ENCODE measurements around the gene SMCO1. TPM values are rescaled to one million over a fixed set of nuclear protein-coding genes. Genes with fewer than 3 reads are reported as not detected.

The SMCO1 gene, protein sequence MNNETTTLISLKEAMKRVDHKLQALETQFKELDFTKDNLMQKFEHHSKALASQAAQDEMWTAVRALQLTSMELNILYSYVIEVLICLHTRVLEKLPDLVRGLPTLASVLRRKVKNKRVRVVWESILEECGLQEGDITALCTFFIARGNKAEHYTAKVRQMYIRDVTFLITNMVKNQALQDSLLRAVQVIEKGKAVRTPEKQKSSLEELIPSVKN
- not detected in 2 replicates for total RNA-seq

DNA sequence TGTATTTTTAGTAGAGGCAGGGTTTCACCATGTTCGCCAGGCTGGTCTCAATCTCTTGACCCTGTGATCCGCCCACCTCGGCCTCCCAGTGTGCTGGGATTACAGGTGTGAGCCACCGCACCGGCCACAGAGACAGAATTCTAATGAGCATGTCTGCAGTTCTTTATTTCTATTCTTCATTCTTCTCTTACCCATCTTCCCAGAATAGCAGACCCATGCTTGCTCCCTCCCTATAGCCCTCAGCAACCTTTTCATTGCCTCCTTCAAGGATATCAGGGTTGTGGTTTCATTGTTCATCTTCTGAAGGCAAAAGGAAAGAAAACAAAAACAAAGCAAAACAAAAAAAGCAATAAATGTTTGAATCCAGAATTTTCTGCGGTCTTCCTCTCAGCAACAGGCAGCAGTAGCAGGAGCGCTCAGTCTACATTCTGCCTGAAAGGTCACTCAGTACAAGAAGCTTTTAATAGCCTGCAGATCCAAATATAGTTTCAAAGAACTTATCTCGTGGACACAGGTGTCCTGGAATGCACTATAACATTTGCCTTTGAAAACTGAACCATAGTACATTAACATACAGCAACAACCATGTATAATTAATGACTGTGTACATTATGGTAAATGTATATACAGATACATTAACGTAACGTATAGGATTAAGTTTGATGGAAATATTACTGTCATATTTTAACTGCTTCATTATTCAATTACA is at the start of gene SMCO1:
Gene SMCO1 (minus strand): TSS at position 434 of the 709 bp plus-strand sequence. CDS start 137 bp downstream, at position 297.
- H3K4me3 ChIP-seq (ENCODE audit: low read depth, low read length): no peak within 1 kb of the TSS
- TF ChIP-seq, protein P1, sequence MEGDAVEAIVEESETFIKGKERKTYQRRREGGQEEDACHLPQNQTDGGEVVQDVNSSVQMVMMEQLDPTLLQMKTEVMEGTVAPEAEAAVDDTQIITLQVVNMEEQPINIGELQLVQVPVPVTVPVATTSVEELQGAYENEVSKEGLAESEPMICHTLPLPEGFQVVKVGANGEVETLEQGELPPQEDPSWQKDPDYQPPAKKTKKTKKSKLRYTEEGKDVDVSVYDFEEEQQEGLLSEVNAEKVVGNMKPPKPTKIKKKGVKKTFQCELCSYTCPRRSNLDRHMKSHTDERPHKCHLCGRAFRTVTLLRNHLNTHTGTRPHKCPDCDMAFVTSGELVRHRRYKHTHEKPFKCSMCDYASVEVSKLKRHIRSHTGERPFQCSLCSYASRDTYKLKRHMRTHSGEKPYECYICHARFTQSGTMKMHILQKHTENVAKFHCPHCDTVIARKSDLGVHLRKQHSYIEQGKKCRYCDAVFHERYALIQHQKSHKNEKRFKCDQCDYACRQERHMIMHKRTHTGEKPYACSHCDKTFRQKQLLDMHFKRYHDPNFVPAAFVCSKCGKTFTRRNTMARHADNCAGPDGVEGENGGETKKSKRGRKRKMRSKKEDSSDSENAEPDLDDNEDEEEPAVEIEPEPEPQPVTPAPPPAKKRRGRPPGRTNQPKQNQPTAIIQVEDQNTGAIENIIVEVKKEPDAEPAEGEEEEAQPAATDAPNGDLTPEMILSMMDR (conservative IDR thresholded peaks at IDR 0.05; ENCODE audit: low read depth, low read length): no peak
- no peak for DNase-seq (ENCODE audit: low read depth)

DNA sequence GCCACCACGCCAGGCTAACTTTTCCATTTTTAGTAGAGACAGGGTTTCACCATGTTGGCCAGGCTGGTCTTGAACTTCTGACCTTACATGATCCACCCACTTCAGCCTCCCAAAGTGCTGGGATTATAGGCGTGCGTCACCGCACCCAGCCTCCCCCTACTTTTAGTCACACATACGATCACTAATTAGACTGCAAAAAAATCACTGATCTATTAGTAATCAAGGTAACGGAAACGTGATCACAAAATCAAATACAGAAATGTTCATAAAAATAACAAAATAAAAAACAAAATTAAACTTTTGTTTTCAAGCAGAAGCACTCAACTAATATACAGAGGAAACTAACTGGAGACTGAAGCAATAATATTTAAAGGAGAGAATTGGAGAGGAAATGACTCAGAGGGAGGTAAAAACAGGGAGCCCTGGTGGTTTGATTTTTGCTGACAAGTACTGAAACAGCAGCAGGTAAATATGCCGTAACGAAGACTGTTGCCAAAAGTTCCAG is 48.6 kb upstream of the SMCO1 start:
- no peak overlapping the region for H3K4me3 ChIP-seq (ENCODE audit: low read depth, low read length)
- no peak for DNase-seq (ENCODE audit: low read depth)

DNA sequence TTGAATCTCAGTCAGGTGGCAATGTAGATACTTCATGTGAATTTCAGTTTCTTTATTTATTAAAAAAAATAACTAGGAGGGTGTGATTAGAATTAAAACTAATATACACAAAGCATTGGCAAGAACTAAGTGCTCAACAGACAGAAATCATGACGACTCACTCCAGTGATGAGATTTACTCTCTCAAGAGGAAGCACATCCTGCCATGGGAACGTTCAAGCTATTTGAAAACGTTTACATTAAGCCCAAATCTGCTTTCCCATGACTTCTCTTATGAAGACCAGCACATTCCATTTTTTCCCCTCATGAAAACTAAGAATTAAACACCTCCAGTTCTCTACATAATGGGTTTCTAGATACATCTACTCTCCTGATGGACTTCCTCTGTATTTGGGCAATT is 44.7 kb upstream of the SMCO1 start:
- TF ChIP-seq, protein P1 (conservative IDR thresholded peaks at IDR 0.05; ENCODE audit: low read depth, low read length): no peak
- H3K4me3 ChIP-seq (ENCODE audit: low read depth, low read length): no peak overlapping the region
- no peak for DNase-seq (ENCODE audit: low read depth)

More for the DNA sequence above, 48.6 kb upstream of the SMCO1 start:
- TF ChIP-seq, protein P1 (conservative IDR thresholded peaks at IDR 0.05; ENCODE audit: low read depth, low read length): no peak

DNA sequence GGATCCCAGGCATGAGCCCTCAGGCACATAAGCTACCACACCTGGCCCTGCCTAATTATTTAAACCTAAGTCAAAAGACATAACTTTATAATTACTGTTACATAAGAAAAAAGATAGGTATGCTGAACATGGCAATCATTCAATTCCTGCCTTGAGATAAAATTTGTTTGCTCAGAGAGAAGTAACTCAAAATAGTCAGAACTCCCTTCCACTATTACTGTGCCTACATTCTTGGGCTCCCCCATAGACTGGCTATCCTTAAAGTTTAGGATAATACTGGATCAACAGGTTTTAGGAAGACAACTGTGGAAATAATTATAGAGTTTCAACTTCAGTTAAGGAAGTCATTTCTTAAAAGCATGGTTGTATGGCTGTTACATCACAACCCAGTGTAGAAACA is 43.3 kb upstream of the SMCO1 start:
- TF ChIP-seq, protein P1 (conservative IDR thresholded peaks at IDR 0.05; ENCODE audit: low read depth, low read length): no peak
- H3K4me3 ChIP-seq (ENCODE audit: low read depth, low read length): no peak overlapping the region
- DNase-seq (ENCODE audit: low read depth): no peak

GRCh38 chr3:196557236-196557635 is 42.1 kb upstream of the SMCO1 start:
- DNase-seq (ENCODE audit: low read depth): no peak
- H3K4me3 ChIP-seq (ENCODE audit: low read depth, low read length): no peak overlapping the region
- TF ChIP-seq, protein P1 (conservative IDR thresholded peaks at IDR 0.05; ENCODE audit: low read depth, low read length): no peak

DNA sequence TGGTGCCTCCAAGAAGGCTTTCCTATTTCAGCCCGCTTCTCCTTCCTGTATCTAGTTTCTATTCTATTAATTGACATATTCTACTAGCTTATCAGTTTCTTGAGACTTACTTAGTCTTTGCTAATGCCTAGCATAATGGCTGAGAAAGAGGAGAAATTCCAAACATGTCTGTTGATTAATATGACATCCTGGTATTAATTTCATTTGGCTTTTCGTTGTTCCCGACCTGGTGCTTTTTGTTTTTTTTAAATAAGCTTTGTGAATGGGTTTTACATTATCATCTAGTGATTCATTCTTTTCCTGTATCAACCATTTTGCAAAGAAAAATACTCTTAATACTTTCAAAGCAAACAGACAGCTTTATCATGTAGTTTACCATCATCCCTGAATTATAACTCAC is 40.1 kb upstream of the SMCO1 start:
- TF ChIP-seq, protein P1 (conservative IDR thresholded peaks at IDR 0.05; ENCODE audit: low read depth, low read length): no peak
- H3K4me3 ChIP-seq (ENCODE audit: low read depth, low read length): no peak overlapping the region
- no peak for DNase-seq (ENCODE audit: low read depth)
